ENCODE results near the gene ZNF322. TPM values are rescaled to one million over a fixed set of nuclear protein-coding genes. Genes with fewer than 3 reads are reported as not detected.
A peak's percentile ranks its signal among the peaks of the same experiment; 100 is the strongest.

The ZNF322 gene
- total RNA-seq, 2 experiments from 2014 or later, result 9.1 to 9.5 TPM

DNA sequence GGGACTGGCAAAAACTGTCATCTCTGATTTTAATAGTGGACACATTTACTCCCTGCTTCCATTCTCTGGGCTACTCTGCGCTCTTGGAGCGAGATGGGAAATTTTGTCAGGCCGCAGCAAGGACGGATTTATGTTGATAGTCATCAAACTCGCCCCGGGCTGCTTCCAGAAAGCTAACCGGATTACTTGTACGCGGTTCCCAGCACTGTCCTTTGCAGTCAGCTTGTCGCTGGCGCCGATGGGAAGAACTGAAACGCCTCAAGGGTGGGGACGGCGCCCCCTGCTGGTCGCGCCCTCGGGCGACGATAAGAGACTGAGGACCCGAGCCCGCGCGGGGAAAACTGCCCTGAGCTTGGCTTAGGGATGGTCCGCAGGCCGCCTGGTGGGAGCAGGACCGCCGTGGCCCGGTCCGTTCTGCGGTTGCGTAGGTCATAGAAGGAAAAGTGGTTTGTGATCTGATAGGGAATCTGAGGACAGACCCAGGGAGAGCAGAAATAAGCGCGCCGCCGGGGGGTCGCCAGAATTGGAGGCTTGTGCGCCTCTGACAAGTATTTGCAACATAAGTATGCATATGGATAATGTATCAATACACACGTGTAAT is 63.8 kb downstream of the ZNF322 start:
- H3K27me3 Mint-ChIP-seq (ENCODE audit: low read depth), result peaks cover 25% of the 10 kb centered on the region
- POLR2A ChIA-PET, result interaction anchor here (0.7 to 1.4 kb wide), 5 partner anchors 26 to 437 kb away, joined by 3 to 5 read pairs (median 3); a partner anchor contains a TSS

DNA sequence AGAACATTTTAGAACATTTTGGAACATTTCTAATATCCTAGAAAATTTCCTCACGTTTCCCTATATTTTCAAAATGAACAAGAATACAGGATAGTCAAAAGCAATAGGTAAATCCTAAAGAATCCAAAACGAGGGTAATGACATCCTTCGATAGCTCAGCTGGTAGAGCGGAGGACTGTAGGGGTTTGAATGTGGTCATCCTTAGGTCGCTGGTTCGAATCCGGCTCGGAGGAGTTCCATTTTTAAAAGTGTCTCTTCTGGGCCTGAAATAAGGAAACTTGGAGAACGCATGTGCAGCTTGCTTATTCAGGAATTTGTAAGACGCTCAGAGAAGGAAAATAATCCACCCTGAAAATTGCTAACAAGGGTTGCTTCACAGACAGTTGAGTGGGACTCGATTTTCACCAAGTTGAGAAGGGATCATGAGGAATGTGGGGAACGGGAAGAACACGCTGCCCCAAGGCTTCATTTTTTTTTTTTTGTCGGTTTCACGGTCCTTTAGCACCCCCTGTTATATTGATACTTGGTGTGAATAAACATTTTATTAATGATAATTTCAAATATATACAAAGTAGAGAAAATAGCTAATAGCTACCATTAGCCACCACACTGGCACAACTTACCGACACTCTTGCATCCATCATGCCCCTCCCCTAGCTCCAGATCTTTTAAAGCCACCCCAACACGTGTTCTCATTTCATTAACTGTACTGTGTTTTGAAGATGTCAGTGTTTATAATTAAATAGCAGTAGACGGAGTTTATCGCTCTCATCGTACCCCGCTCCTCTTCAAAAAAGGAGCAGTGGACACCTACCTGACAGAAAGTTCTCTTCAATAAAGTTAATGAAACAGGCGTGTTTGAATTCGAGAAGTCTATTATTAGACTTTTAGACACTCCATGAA is 64.6 kb downstream of the ZNF322 start:
- DNase-seq (no peak), ATAC-seq (no peak)
- Mint-ChIP-seq H3K4me3 (no peak overlapping the region), H3K4me1 (ENCODE audit: low read depth) (peaks cover 28% of the 10 kb centered on the region), H3K27ac (no peak overlapping the region), H3K36me3 (ENCODE audit: low read depth) (peaks cover 13% of the 10 kb centered on the region), H3K27me3 (ENCODE audit: low read depth) (peaks cover 27% of the 10 kb centered on the region), H3K9me3 (ENCODE audit: insufficient read depth) (no peaks in the 10 kb centered on the region)
- ChIA-PET POLR2A (interaction anchor here (0.7 to 1.4 kb wide), 5 partner anchors 25 to 436 kb away, joined by 3 to 5 read pairs (median 3); a partner anchor contains a TSS), CTCF (interaction anchor here (0.6 to 6.3 kb wide), 28 partner anchors 16 to 546 kb away, joined by 3 to 298 read pairs (median 4); partner anchors contain the start of gene BTN2A2)

More for the DNA sequence above, 63.8 kb downstream of the ZNF322 start:
- CTCF ChIA-PET, result interaction anchor here (0.6 to 6.3 kb wide), 28 partner anchors 18 to 545 kb away, joined by 3 to 298 read pairs (median 4); partner anchors contain the start of gene BTN2A2
- peak; percentile 91 for DNase-seq
- Mint-ChIP-seq H3K4me3 (no peak overlapping the region), H3K4me1 (ENCODE audit: low read depth) (peaks cover 31% of the 10 kb centered on the region), H3K36me3 (ENCODE audit: low read depth) (peaks cover 18% of the 10 kb centered on the region), H3K9me3 (ENCODE audit: insufficient read depth) (no peaks in the 10 kb centered on the region), H3K27ac (no peak overlapping the region)
- ATAC-seq, result peak; percentile 72

DNA sequence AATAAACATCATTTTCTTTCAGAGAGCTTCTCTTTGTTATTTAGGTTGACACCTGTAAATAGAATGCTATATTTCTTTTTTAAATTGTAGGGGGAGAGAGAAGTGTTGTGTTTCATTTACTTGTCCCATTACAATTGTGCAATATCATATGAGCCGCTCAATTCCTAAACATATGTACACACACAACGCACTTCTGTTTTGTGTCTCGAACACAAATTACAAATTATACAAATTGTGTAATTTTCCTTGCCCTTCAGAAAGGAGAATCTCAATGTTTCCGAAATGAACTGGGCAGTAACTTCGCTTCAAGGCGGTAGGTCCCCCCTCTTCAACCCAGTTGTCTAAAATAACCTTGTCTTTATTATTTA is 65.4 kb downstream of the ZNF322 start:
- ChIA-PET POLR2A (no interaction called here), CTCF (interaction anchor here (4.8 to 6.3 kb wide), 2 partner anchors 17 to 254 kb away, joined by 58 to 298 read pairs; no protein-coding TSS in a partner anchor)
- DNase-seq, result no peak
- Mint-ChIP-seq H3K4me1 (ENCODE audit: low read depth) (peaks cover 19% of the 10 kb centered on the region), H3K9me3 (ENCODE audit: insufficient read depth) (no peaks in the 10 kb centered on the region), H3K36me3 (ENCODE audit: low read depth) (peaks cover 4% of the 10 kb centered on the region), H3K27ac (no peak overlapping the region), H3K4me3 (no peak overlapping the region), H3K27me3 (ENCODE audit: low read depth) (peaks cover 30% of the 10 kb centered on the region)
- ATAC-seq, result no peak

DNA sequence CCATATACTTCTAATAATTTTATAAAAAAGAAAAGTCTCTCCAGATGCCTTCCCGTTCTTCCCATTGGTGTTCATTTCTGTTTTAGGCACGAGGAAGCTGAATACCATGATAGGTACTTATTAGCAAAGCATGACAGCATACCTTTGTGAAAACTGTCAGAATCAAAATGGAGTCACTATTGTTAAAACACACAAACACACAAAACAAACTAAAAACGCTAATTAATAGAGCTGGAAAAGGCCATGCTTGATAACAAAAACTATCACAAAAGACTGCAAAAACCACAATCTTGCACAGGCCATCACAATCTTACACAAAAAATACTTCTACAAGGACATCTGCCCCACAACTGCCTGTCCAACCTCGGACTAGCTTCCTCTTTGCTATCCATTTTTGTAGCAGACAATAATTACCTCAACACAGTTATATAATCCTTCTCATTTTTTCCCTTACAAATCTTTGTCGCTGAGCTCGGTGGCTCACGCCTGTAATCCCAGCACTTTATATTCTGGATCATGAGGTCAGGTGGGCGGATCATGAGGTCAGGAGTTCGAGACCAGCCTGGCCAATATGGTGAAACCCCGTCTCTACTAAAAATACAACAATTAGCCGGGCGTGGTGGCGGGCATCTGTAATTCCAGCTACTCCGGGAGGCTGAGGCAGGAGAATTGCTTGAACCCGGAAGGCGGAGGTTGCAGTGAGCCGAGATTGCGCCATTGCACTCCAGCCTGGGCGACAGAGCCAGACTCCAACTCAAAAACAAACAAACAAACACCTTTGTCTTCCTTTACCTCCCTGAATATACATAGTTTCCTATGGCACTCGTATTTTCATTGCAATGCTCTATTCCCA is 66.0 kb downstream of the ZNF322 start:
- H3K4me1 Mint-ChIP-seq (ENCODE audit: low read depth), result peaks cover 16% of the 10 kb centered on the region
- ChIA-PET CTCF (interaction anchor here (4.8 to 6.3 kb wide), 2 partner anchors 16 to 253 kb away, joined by 58 to 298 read pairs; no protein-coding TSS in a partner anchor), POLR2A (interaction anchor here (0.6 kb wide), 1 partner anchor 252 kb away, joined by 3 read pairs; no protein-coding TSS in a partner anchor)
- ATAC-seq, result no peak
- peaks cover 30% of the 10 kb centered on the region for H3K27me3 Mint-ChIP-seq (ENCODE audit: low read depth)
- H3K27ac Mint-ChIP-seq, result no peak overlapping the region
- no peaks in the 10 kb centered on the region for H3K9me3 Mint-ChIP-seq (ENCODE audit: insufficient read depth)
- H3K36me3 Mint-ChIP-seq (ENCODE audit: low read depth), result peaks cover 1% of the 10 kb centered on the region
- no peak for DNase-seq
- H3K4me3 Mint-ChIP-seq, result no peak overlapping the region

DNA sequence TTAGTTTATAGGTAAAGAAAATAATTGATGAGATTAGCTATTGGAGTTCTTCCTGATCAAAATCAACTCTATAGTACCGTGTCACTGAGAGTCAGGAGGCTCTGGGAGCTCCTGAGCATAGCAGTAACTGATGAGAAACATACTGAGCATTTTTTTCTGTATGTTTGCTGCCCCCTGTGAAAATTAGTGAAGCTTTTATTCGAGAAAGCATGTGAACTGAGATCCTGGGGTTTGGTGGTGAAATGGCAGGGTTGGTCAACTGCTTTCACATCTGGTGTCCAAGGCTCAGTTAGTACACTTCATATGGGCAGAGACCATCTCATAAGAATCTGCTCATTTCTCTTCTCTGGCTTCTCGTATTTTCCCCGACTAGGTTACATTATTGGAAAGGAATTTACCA is 66.9 kb downstream of the ZNF322 start:
- H3K4me3 Mint-ChIP-seq, result no peak overlapping the region
- no peaks in the 10 kb centered on the region for H3K36me3 Mint-ChIP-seq (ENCODE audit: low read depth)
- no peaks in the 10 kb centered on the region for H3K9me3 Mint-ChIP-seq (ENCODE audit: insufficient read depth)
- no peak for ATAC-seq
- no peak for DNase-seq
- CTCF ChIA-PET, result interaction anchor here (4.8 to 6.3 kb wide), 2 partner anchors 15 to 253 kb away, joined by 58 to 298 read pairs; no protein-coding TSS in a partner anchor
- H3K4me1 Mint-ChIP-seq (ENCODE audit: low read depth), result peaks cover 7% of the 10 kb centered on the region
- H3K27me3 Mint-ChIP-seq (ENCODE audit: low read depth), result peaks cover 30% of the 10 kb centered on the region
- H3K27ac Mint-ChIP-seq, result no peak overlapping the region
- POLR2A ChIA-PET, result interaction anchor here (0.6 kb wide), 1 partner anchor 1300 kb away, joined by 3 read pairs; no protein-coding TSS in a partner anchor

DNA sequence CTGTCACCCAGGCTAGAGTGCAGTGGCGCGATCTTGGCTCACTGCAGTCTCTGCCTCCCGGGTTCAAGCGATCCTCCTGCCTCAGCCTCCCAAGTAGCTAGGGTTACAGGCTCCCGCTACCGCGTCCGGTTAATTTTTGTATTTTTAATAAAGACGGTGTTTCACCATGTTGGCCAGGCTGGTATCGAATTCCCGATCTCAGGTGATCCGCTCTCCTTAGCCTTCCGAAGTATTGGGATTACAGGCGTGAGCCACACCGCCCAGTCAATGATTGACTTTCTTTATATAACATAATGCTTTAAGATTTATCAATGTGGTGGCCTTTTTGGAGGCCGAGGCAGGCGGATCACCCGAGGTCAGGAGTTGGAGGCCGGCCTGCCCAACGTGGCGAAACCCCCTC is 70.6 kb downstream of the ZNF322 start:
- no peak for DNase-seq
- no peak overlapping the region for H3K4me3 Mint-ChIP-seq
- no peaks in the 10 kb centered on the region for H3K9me3 Mint-ChIP-seq (ENCODE audit: insufficient read depth)
- no peak for ATAC-seq
- POLR2A ChIA-PET, result no interaction called here
- CTCF ChIA-PET, result interaction anchor here (1.1 kb wide), 1 partner anchor 12 kb away, joined by 3 read pairs; no protein-coding TSS in a partner anchor
- no peak overlapping the region for H3K27ac Mint-ChIP-seq
- no peaks in the 10 kb centered on the region for H3K4me1 Mint-ChIP-seq (ENCODE audit: low read depth)
- H3K36me3 Mint-ChIP-seq (ENCODE audit: low read depth), result no peaks in the 10 kb centered on the region
- peaks cover 36% of the 10 kb centered on the region for H3K27me3 Mint-ChIP-seq (ENCODE audit: low read depth)

Other genes starting within 250 kb of the ZNF322 start
- gene BTN3A3, start 219.2 kb downstream of the ZNF322 start, total RNA-seq, result 10 to 100 TPM; 43.8 to 47.0 TPM
- 10 to 100 TPM; 22.4 to 23.6 TPM for gene BTN2A1, start 201.8 kb downstream of the ZNF322 start, total RNA-seq
- gene BTN1A1, start 159.4 kb downstream of the ZNF322 start, total RNA-seq, result not detected
- gene HMGN4, start 121.4 kb downstream of the ZNF322 start, total RNA-seq, result 10 to 100 TPM; 80.8 to 84.9 TPM
- gene ABT1, start 62.8 kb downstream of the ZNF322 start, total RNA-seq, result 10 to 100 TPM; 25.0 to 25.3 TPM

All from activated CD8-positive, alpha-beta T cell treated with anti-CD3 and anti-CD28 coated beads, Interleukin-2, amount 10 ng/mL, durations not matched to agents 7 days and 5 days (primary cell).